NB4 (cell line): ENCODE data around the gene GPR107.

ENCODE experiments used
- DNase-seq: peaks from one replicate; pipeline ENCODE4 v3.0.0; 2010; ENCODE audit warnings: low read depth
- H3K4me3 ChIP-seq: one replicate; pipeline ENCODE4 v1.5.1; 2011; ENCODE audit warnings: mild to moderate bottlenecking, low read depth, low read length, moderate library complexity
- CTCF ChIP-seq: IDR thresholded peaks from one replicate; pipeline ENCODE4 v1.5.1; 2012; ENCODE audit warnings: low read depth, low read length
- MAX ChIP-seq: IDR thresholded peaks from 2 replicates; pipeline ENCODE4 v1.6.1; 2011; ENCODE audit warnings: low read depth, low read length
- MYC ChIP-seq: IDR thresholded peaks from 2 replicates; pipeline ENCODE4 v1.6.1; 2011; ENCODE audit warnings: low read depth, low read length
- POLR2A ChIP-seq: IDR thresholded peaks from 2 replicates; pipeline ENCODE4 v1.6.1; 2011; ENCODE audit warnings: mild to moderate bottlenecking; ENCODE audit not compliant: insufficient read length; ENCODE audit errors: extremely low read depth

GPR107 gene

GRCh38 chr9:130034570-130034969 lies 19.1 kb upstream of the GPR107 start:
- TF ChIP-seq MAX (no peak), CTCF (no peak), POLR2A (no peak), MYC (no peak)
- peak; percentile 37 for DNase-seq
- H3K4me3 ChIP-seq: no peak overlapping the region

GRCh38 chr9:130036099-130036498 lies 17.6 kb upstream of the GPR107 start:
- TF ChIP-seq MAX (no peak), POLR2A (no peak)
- H3K4me3 ChIP-seq: no peak overlapping the region
- no peak for DNase-seq

GRCh38 chr9:130039528-130040147 lies 14.1 kb upstream of the GPR107 start:
- peak overlapping the region; percentile 43 for H3K4me3 ChIP-seq
- DNase-seq: peak; percentile 45
- TF ChIP-seq MAX (no peak), CTCF (peak; percentile 8), MYC (no peak)

- no peak for DNase-seq
- TF ChIP-seq CTCF: no peak
- TF ChIP-seq MAX: no peak
- no peak for TF ChIP-seq POLR2A
- TF ChIP-seq MYC: no peak
- peak overlapping the region; percentile 83 for H3K4me3 ChIP-seq
These were observed 12.6 kb upstream of the GPR107 start for GRCh38 chr9:130040984-130041647.

- no peak for TF ChIP-seq POLR2A
- no peak for TF ChIP-seq MYC
- TF ChIP-seq MAX: no peak
- H3K4me3 ChIP-seq: peak overlapping the region; percentile 83
- no peak for DNase-seq
These were observed 11.9 kb upstream of the GPR107 start for GRCh38 chr9:130041648-130042405.

GRCh38 chr9:130042406-130042884 lies 11.3 kb upstream of the GPR107 start:
- peak; percentile 51 for DNase-seq
- TF ChIP-seq POLR2A: no peak
- TF ChIP-seq CTCF: no peak
- no peak for TF ChIP-seq MYC
- TF ChIP-seq MAX: no peak
- peak overlapping the region; percentile 83 for H3K4me3 ChIP-seq
